Nucleus accumbens (tissue), 56 donors: ENCODE data around the gene ENPP1.

ENCODE experiments used
- DNase-seq, 56 donors: peaks; one replicate each; lab custom pipeline; 2025; lab: John Stamatoyannopoulos, UW

ENPP1 gene

GRCh38 chr6:131784561-131784960, 23.3 kb upstream of the ENPP1 start:
- DNase-seq: no peak

GRCh38 chr6:131787079-131787478, 20.7 kb upstream of the ENPP1 start:
- no peak for DNase-seq

DNA sequence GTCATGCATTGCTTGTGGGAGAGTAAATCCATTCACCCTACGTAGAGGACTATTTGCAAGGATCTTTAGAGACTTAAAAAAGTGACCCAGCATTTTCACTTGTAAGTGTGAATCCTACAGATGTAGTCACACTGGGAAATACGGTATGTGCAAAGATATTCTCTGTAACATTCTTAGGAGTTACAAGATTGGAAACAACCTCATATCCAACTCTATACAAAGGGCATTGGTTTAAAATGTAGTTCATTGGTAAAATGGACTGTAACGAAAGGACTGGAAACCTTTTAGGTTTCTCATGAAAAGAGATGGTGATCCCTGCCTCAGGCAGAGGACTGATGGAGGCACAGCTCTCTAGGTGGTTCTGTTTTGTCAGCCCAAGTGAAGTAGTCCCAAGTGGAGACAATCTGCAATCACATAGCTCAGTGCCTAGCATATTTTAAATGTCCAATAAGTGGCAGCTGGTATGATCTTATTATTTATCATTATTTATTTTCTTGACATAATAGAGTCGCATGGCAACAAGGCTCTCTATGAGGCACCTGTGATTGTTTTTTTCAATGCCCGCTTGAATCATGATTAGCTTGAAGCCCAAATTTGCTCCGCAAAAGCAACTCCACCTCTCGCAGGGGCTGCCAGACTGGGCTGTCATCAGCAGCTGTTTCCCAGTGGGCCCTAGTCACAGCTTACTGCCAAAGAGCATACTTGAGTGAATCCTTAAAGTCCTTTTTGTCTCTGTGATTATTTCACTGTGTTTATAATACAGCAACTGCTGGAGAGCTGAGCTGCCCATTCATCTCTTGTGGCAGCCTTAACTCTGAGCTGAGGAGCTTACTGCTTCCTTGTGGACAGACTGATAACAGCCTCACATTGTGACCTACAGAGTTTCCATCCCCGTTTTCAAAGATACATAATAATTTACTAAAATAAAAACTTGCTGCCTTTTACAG, 19.8 kb upstream of the ENPP1 start:
- DNase-seq: peak in 1 of 56 donors; percentile 8

DNA sequence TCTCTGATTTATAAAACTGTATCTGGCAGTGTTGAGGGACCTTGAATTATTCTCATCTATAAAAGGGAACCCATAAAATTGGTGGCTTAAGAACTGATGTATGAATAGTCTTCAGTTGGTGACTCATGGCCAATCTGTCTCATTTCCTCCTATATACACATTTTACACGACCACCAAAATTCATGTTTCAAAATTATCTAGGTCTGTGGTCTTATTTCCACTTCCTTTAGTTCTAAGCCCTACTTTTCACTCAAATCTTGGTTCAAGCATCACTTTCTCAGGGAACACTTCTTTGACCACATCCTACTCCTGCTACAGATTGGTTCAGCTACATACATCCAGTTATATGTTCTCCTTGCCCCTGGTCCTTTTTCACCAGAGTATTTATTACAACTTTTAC, 18.6 kb upstream of the ENPP1 start:
- DNase-seq: no peak

GRCh38 chr6:131791476-131791875, 16.3 kb upstream of the ENPP1 start:
- no peak for DNase-seq

DNA sequence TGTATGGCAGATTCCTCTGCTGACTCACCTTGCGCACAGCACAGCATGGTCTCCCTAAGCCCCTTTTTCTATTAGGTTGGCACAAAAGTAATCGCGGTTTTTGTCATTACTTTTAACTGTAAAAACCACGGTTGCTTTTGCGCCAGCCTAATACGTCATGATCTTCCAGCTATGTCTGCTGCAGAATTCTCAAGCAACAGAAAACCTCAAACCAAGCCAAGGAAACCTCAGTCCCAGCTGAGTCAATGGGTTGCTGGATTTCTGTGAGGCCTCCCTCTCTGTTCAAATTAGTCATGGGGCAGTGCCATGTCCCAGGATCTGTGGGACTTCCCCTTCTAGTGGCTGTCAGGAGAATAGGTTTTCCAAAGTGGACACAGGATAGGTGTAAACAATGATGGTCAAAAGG, 15.7 kb upstream of the ENPP1 start:
- DNase-seq: no peak

GRCh38 chr6:131795366-131795765, 12.5 kb upstream of the ENPP1 start:
- DNase-seq: no peak

GRCh38 chr6:131802347-131802746, 5.5 kb upstream of the ENPP1 start:
- DNase-seq: no peak

- DNase-seq: no peak
Measured at GRCh38 chr6:131803007-131803769, 4.6 kb upstream of the ENPP1 start.

DNA sequence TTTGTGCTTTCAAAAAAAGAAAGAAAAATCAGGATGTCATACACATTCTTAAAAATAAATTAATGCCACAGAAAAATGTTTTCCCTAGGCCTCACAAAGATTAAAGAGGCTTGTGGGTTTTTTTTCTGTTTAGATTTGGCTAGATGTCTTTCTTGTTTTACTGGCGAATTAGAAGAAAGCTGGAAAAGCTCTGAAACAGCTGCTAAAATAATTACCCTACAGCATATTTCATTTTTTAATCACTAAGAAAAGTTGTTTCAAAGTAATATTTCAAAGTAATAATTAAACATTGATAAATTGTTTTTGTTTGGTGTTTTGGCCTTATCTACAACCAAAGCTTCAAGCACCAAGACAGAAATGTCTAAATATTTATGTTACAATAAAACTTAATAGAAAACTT, 3.7 kb upstream of the ENPP1 start:
- DNase-seq: no peak

DNA sequence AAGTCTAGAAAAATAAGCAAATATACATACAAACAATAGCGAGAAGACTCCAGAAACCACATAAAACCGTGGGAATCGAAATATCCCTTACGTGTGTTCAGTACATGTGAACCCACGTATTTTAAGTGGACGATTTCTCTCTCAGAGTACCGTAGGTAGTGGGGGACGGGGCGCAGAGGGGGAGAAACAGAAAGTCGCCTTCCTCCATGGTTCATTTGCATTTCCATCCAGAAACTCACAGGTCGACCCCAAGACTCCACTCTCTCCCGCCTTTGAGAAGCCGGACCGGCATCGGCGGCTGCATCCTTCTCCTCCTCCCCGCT, 538 bp upstream of the ENPP1 start:
- DNase-seq: no peak

GRCh38 chr6:131808460-131809269, 845 bp downstream of the ENPP1 start:
- no peak for DNase-seq

DNA sequence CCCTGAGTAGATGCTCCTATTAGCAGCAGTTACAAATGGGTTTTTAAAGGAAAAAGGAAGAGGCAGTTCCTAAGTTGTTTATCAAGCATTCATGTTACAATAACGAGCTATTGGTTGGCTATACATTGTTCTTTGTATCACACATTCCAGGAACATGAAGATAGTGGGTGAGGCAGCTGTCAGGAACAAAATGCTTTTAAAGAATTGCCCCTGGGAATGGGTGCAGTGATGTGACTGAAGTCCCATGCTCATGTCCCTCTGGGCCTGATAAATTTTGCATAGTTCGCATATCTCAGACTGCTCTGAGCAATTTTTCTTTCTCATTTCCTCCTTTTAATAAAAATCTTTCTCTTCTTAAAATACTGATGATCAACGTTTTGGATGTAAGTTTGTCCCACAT, 3.7 kb downstream of the ENPP1 start:
- no peak for DNase-seq

DNA sequence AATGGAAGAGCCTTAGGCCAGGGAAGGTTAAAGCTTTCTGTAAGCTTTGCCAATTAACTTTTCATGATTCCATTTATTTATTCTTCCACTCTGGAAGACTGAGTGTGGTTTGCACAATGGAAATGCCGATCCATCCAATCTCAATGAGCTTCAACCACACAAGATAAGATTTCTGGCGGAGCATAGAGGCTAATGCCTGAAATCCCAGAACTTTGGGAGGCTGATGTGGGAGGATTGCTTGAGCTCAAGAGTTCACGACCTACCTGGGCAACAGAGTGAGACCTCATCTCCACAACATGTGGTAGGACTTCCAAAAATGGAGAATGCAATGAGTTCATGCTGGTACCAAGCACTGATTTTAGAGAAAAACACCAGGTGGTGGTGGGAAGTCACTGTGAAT, 6.2 kb downstream of the ENPP1 start:
- DNase-seq: no peak

- DNase-seq: no peak
Measured at GRCh38 chr6:131816869-131817268, 9.0 kb downstream of the ENPP1 start.

DNA sequence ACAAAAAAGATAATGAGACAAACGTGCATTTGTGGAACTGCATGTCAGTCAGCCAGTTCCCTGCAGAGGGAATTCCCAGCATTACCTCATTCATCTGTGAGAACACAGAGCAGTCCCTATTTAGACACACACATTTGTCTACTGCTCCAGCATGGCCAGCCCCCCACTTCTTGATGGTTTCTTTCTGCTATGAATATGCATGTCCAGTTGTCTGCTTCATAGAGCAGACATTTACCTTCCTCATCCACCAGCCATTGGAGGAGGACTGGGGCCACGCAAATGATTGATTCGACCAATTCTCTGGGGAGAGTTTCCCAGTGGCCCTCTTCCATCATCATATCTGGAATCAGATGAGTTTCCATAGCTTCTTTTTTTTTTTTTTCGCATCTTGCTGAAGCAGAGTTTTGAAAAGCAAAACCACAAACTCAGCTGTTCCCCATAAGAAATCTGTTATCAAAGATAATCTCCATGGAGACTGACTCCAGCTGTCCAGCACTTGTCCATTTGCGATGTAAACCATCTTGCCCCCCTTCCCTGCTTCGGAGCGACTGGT, 11.8 kb downstream of the ENPP1 start:
- DNase-seq: peak in 1 of 56 donors; percentile 1

GRCh38 chr6:131821010-131821807, 13.4 kb downstream of the ENPP1 start:
- no peak for DNase-seq

DNA sequence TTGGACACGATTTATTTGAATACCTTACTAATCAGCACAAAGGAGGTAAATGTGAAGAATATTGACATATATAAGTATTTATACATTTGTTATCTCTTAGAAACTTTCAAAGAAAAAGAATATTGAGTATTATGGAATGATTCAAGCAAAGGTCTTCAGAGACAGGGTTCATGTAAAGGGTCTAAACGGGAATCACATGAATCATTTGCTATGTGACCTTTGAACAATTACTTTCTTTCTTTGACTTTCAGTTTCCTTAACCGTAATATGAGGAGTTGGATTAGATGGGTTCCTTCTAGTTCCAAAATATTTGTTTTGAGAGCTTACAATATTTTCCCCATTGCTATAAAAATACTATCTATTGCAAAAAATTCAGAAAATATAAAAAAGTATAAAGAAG, 14.3 kb downstream of the ENPP1 start:
- no peak for DNase-seq

- no peak for DNase-seq
Measured at GRCh38 chr6:131823276-131823902, 15.6 kb downstream of the ENPP1 start.
